Activated T-helper 1 cell treated with anti-CD3 and anti-CD28 coated beads, Interleukin-2, amount 50 U/mL, for 16 hours (primary cell): ENCODE results near the gene MAP3K5.

ENCODE experiments used
- DNase-seq, 2 donors: peaks; one replicate each; pipeline ENCODE4 v3.0.0-alpha.2; 2020; ENCODE audit warnings: low read depth in 1 of 2, low spot score in 1 of 2

Gene MAP3K5

GRCh38 chr6:136548582-136549299, 243.5 kb downstream of the MAP3K5 start:
- DNase-seq = no peak

GRCh38 chr6:136547871-136548270, 244.4 kb downstream of the MAP3K5 start:
- DNase-seq = no peak

- no peak for DNase-seq
These were observed 244.9 kb downstream of the MAP3K5 start for GRCh38 chr6:136547336-136547735.

GRCh38 chr6:136546331-136546730, 245.9 kb downstream of the MAP3K5 start:
- no peak for DNase-seq

GRCh38 chr6:136544326-136544725, 248.0 kb downstream of the MAP3K5 start:
- DNase-seq = no peak

GRCh38 chr6:136541395-136541794, 250.9 kb downstream of the MAP3K5 start:
- no peak for DNase-seq

- DNase-seq = no peak
These were observed 252.2 kb downstream of the MAP3K5 start for GRCh38 chr6:136539967-136540652.

GRCh38 chr6:136538836-136539235, 253.4 kb downstream of the MAP3K5 start:
- no peak for DNase-seq

GRCh38 chr6:136535880-136536650, 256.2 kb downstream of the MAP3K5 start:
- DNase-seq = no peak

- no peak for DNase-seq
These were observed 257.1 kb downstream of the MAP3K5 start for GRCh38 chr6:136535017-136535765.

GRCh38 chr6:136534268-136534667, 258.0 kb downstream of the MAP3K5 start:
- no peak for DNase-seq

GRCh38 chr6:136533487-136533886, 258.8 kb downstream of the MAP3K5 start:
- no peak for DNase-seq

GRCh38 chr6:136532030-136532429, 260.2 kb downstream of the MAP3K5 start:
- DNase-seq = no peak

GRCh38 chr6:136529710-136530109, 262.6 kb downstream of the MAP3K5 start:
- DNase-seq = no peak

- no peak for DNase-seq
These were observed 263.8 kb downstream of the MAP3K5 start for GRCh38 chr6:136528477-136528876.

GRCh38 chr6:136527831-136528230, 264.4 kb downstream of the MAP3K5 start:
- no peak for DNase-seq

- DNase-seq = no peak
These were observed 265.3 kb downstream of the MAP3K5 start for GRCh38 chr6:136526937-136527336.

- DNase-seq = no peak
These were observed 265.9 kb downstream of the MAP3K5 start for GRCh38 chr6:136526196-136526930.

- DNase-seq = no peak
These were observed 266.6 kb downstream of the MAP3K5 start for GRCh38 chr6:136525586-136526195.

GRCh38 chr6:136524936-136525413, 267.3 kb downstream of the MAP3K5 start:
- no peak for DNase-seq
